Measurements from ENCODE around the gene SLC29A3.

SLC29A3 gene

DNA sequence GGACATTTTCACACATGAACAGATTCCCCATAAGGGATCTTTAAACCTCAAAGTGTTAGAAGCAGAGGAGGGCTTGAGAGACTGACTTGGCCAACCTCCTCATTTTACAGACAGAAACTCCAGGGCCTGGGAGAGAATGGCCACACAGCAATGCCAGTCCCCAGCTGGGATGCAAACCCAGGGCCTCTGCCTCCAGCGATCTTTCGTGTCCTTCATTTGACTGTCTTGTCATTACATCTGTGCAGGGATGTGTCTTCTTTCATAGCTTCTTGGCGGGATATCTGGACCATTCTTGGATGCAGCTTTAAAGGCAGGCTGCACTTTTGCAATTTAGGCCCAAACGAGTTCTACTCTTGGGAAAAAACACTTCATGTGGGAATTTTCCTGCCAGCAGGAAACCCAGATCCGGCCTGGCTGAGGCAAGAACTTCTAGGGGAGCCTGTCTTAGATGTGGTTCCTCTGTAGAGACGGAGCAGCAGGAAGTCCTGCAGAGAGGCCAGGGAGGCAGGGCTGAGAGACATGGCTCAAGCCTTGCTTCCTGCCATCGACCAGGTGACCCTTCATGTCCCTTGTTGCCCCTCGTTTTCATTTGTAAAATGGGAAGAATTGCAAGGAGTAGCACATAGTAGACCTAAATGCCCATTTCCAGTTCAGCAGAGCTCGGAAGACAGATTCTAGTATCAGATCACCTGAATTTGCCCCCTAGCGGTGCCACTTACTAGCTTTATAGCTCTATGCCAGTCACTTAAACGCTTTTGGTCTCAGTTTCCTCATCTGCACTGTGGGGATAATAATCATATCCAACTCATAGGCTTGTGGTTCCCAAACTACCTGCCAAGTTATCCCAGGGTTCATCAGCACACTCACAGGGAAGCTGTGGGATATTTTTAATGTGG lies 43.9 kb upstream of the SLC29A3 start:
- Histone ChIP-seq H3K4me3 (ENCODE audit: low read depth in 1 of 2, low read length in 2 of 2) (no peak overlapping the region), H3K27ac (ENCODE audit: low read length) (no peak overlapping the region), H3K27me3 (ENCODE audit: insufficient read depth, low read length, poor library complexity) (no peaks in the 10 kb centered on the region), H3K79me2 (ENCODE audit: insufficient read depth, low read length) (no peaks in the 10 kb centered on the region), H3K9me3 (ENCODE audit: insufficient read depth, low read length, severe bottlenecking) (no peaks in the 10 kb centered on the region), H2AFZ (ENCODE audit: low read depth, low read length) (no peak overlapping the region), H4K20me1 (ENCODE audit: insufficient read depth, low read length) (peaks cover 9% of the 10 kb centered on the region; the same call in 1 of the 2 replicates), H3K9ac (ENCODE audit: low read depth, low read length) (no peak overlapping the region), H3K36me3 (ENCODE audit: insufficient read depth, low read length) (no peaks in the 10 kb centered on the region), H3K4me2 (ENCODE audit: insufficient read depth, low read length) (no peak overlapping the region), H3K4me1 (ENCODE audit: insufficient read depth, low read length) (no peaks in the 10 kb centered on the region)
- DNase-seq (no peak), ATAC-seq (ENCODE audit: insufficient read depth, low read depth) (no peak)
- TF ChIP-seq, protein P1, sequence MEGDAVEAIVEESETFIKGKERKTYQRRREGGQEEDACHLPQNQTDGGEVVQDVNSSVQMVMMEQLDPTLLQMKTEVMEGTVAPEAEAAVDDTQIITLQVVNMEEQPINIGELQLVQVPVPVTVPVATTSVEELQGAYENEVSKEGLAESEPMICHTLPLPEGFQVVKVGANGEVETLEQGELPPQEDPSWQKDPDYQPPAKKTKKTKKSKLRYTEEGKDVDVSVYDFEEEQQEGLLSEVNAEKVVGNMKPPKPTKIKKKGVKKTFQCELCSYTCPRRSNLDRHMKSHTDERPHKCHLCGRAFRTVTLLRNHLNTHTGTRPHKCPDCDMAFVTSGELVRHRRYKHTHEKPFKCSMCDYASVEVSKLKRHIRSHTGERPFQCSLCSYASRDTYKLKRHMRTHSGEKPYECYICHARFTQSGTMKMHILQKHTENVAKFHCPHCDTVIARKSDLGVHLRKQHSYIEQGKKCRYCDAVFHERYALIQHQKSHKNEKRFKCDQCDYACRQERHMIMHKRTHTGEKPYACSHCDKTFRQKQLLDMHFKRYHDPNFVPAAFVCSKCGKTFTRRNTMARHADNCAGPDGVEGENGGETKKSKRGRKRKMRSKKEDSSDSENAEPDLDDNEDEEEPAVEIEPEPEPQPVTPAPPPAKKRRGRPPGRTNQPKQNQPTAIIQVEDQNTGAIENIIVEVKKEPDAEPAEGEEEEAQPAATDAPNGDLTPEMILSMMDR (IDR thresholded peaks at IDR 0.05; ENCODE audit: borderline replicate concordance, extremely low read depth, low read length, poor library complexity, severe bottlenecking): no peak
- no peak for TF ChIP-seq EZH2 (IDR thresholded peaks at IDR 0.05; ENCODE audit: borderline replicate concordance, low read depth, low read length, severe bottlenecking)

- TF ChIP-seq, protein P1 (IDR thresholded peaks at IDR 0.05; ENCODE audit: borderline replicate concordance, extremely low read depth, low read length, poor library complexity, severe bottlenecking): no peak
- no peak for TF ChIP-seq EZH2 (IDR thresholded peaks at IDR 0.05; ENCODE audit: borderline replicate concordance, low read depth, low read length, severe bottlenecking)
- H3K9ac ChIP-seq (ENCODE audit: low read depth, low read length): no peak overlapping the region
- H3K27ac ChIP-seq (ENCODE audit: low read length): no peak overlapping the region
- no peaks in the 10 kb centered on the region for H3K36me3 ChIP-seq (ENCODE audit: insufficient read depth, low read length)
- DNase-seq (no peak), ATAC-seq (ENCODE audit: insufficient read depth, low read depth) (no peak)
- no peaks in the 10 kb centered on the region for H3K4me1 ChIP-seq (ENCODE audit: insufficient read depth, low read length)
- no peaks in the 10 kb centered on the region for H3K79me2 ChIP-seq (ENCODE audit: insufficient read depth, low read length)
- no peak overlapping the region for H2AFZ ChIP-seq (ENCODE audit: low read depth, low read length)
- no peaks in the 10 kb centered on the region for H3K9me3 ChIP-seq (ENCODE audit: insufficient read depth, low read length, severe bottlenecking)
- H3K27me3 ChIP-seq (ENCODE audit: insufficient read depth, low read length, poor library complexity): no peaks in the 10 kb centered on the region
- H3K4me3 ChIP-seq (ENCODE audit: low read depth in 1 of 2, low read length in 2 of 2): no peak overlapping the region
- no peaks in the 10 kb centered on the region for H4K20me1 ChIP-seq (ENCODE audit: insufficient read depth, low read length)
- no peak overlapping the region for H3K4me2 ChIP-seq (ENCODE audit: insufficient read depth, low read length)
These were observed 42.2 kb upstream of the SLC29A3 start for GRCh38 chr10:71276873-71277272.

DNA sequence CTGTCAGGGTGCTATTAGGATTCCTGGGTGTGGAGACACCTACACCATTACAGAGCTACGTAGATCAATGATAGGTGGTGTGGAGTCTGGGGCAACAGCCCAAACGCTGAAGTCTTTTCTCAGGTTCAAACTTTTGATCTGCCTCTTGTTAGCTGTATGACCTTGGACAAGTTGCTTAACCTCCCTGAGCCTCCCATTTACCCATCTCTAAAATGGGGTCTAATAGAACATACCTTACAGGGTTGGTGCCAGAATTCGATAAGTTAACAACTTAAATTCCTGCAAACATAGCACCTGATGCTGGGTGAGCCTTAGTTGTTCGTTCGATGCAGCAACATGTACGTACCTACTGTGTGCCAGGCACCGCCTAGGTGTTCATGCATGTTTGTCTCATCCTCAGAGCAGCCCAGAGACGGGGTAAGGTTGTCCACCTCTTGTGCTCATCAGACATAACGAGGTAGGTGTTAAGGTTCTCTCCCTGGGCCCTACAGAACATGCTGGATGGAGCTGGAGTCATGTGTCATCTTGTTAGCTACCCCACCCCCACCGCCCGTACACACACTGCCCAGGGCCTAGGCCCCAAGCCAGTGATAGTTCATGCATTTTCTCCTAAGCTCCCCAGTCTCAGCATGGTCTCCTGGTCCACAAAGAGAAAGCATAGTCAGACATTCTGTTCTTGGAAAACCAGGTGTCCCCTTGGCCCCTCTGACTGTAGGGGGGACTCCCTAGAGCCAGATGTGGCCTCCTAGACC lies 41.0 kb upstream of the SLC29A3 start:
- no peak overlapping the region for H3K27ac ChIP-seq (ENCODE audit: low read length)
- H3K9me3 ChIP-seq (ENCODE audit: insufficient read depth, low read length, severe bottlenecking): no peaks in the 10 kb centered on the region
- H3K79me2 ChIP-seq (ENCODE audit: insufficient read depth, low read length): no peaks in the 10 kb centered on the region
- H3K4me2 ChIP-seq (ENCODE audit: insufficient read depth, low read length): no peak overlapping the region
- H3K36me3 ChIP-seq (ENCODE audit: insufficient read depth, low read length): no peaks in the 10 kb centered on the region
- H3K4me1 ChIP-seq (ENCODE audit: insufficient read depth, low read length): no peaks in the 10 kb centered on the region
- no peak overlapping the region for H3K9ac ChIP-seq (ENCODE audit: low read depth, low read length)
- H3K27me3 ChIP-seq (ENCODE audit: insufficient read depth, low read length, poor library complexity): no peaks in the 10 kb centered on the region
- H4K20me1 ChIP-seq (ENCODE audit: insufficient read depth, low read length): no peaks in the 10 kb centered on the region
- no peak overlapping the region for H3K4me3 ChIP-seq (ENCODE audit: low read depth in 1 of 2, low read length in 2 of 2)
- TF ChIP-seq EZH2 (IDR thresholded peaks at IDR 0.05; ENCODE audit: borderline replicate concordance, low read depth, low read length, severe bottlenecking): no peak
- TF ChIP-seq, protein P1 (IDR thresholded peaks at IDR 0.05; ENCODE audit: borderline replicate concordance, extremely low read depth, low read length, poor library complexity, severe bottlenecking): no peak
- no peak for DNase-seq
- H2AFZ ChIP-seq (ENCODE audit: low read depth, low read length): no peak overlapping the region
- ATAC-seq (ENCODE audit: insufficient read depth, low read depth): no peak

All from DND-41 (cell line).